K562 (cell line): Measurements from ENCODE around the gene AP3M1. TPM values are rescaled to one million over a fixed set of nuclear protein-coding genes. Genes with fewer than 3 reads are reported as not detected.
A peak's percentile ranks its signal among the peaks of the same experiment; 100 is the strongest.

Source experiments
- KAT7 ChIP-seq: sonication (generic); formaldehyde crosslinking; IDR thresholded peaks from 2 replicates; pipeline ENCODE4 v1.8.0; 2022; ENCODE audit warnings: missing genetic modification reagents, mild to moderate bottlenecking, borderline replicate concordance
- RAD21 ChIP-seq, 2 experiments: fragments of 250-450 bp in 1 of 2; fragments of 450-650 bp in 1 of 2; sonication (Bioruptor Pico) in 1 of 2; formaldehyde crosslinking in 1 of 2; IDR thresholded peaks in 1 of 2; conservative IDR thresholded peaks in 1 of 2; 2 replicates each; pipeline versions ENCODE4 v1.4.0 to v1.8.0; 2020 to 2022; ENCODE audit warnings: mild to moderate bottlenecking in 2 of 2, moderate library complexity in 1 of 2
- RCOR1 ChIP-seq, 2 experiments: IDR thresholded peaks; 2 replicates each; pipeline ENCODE4 v1.6.1; 2012; ENCODE audit warnings: low read depth in 2 of 2, low read length in 2 of 2, borderline replicate concordance in 1 of 2, improper control_type of control experiment in 1 of 2
- ZNF165 ChIP-seq: fragments of 250-450 bp; sonication (Bioruptor Pico); IDR thresholded peaks from 2 replicates; pipeline ENCODE4 v1.4.0; 2020; ENCODE audit warnings: borderline replicate concordance
- polyA plus RNA-seq, 8 experiments: library from polyadenylated mRNA; depleted of rRNA in 4 of 8; stranded (reverse) in 5 of 8; unstranded in 3 of 8; fragments of >200 nt; fragmentation: Nextera tagmentation in 2 of 8; fragmentation: Illumina TruSeq in 1 of 8; extraction: Ambion mirVana in 2 of 8; extraction: Trizol in 1 of 8; gene quantifications; 2 replicates each; pipeline versions ENCODE4 v1.2.1 to v1.2.3, GENCODE V29; 2011 to 2014; ENCODE audit warnings: inconsistent platforms in 1 of 8, missing spikeins in 1 of 8
- total RNA-seq, 7 experiments: library from RNA; depleted of rRNA in 6 of 7; stranded (reverse); fragments of >200 nt in 6 of 7; fragmentation: Illumina TruSeq in 2 of 7; extraction: Trizol in 2 of 7; gene quantifications; 2 replicates each; pipeline versions ENCODE4 v1.2.1 to v1.2.3, GENCODE V29; 2011 to 2021; ENCODE audit warnings: low replicate concordance in 1 of 7
- TF ChIP-seq, protein P1 (sequence below), 3 experiments: IDR thresholded peaks in 2 of 3; conservative IDR thresholded peaks in 1 of 3; 2 replicates each; pipeline ENCODE4 v1.5.1; 2011 to 2012; ENCODE audit warnings: low read length in 3 of 3, mild to moderate bottlenecking in 3 of 3, control low read depth in 2 of 3, improper control_type of control experiment in 1 of 3, inconsistent platforms in 1 of 3, low read depth in 1 of 3, mixed read lengths in 1 of 3, moderate library complexity in 1 of 3; ENCODE audit not compliant: insufficient read depth in 2 of 3
- TF ChIP-seq, protein P2 (sequence below): fragments of 450-650 bp; IDR thresholded peaks from 2 replicates; pipeline ENCODE4 v1.6.1; 2016; ENCODE audit warnings: low read depth
- TF ChIP-seq, protein P3 (sequence below), 2 experiments: fragments of 450-650 bp; formaldehyde crosslinking in 1 of 2; IDR thresholded peaks; 2 replicates each; pipeline versions ENCODE4 v1.4.0 to v1.6.1; 2014 to 2020; ENCODE audit warnings: mild to moderate bottlenecking in 2 of 2, borderline replicate concordance in 1 of 2, low read depth in 1 of 2

Gene AP3M1
- total and polyA plus RNA-seq, 9 of the 15 experiments (the other 6 are each of a cell fraction or from before 2014, with no cell fraction given): 44.3 to 135 (median 67.6) TPM

DNA sequence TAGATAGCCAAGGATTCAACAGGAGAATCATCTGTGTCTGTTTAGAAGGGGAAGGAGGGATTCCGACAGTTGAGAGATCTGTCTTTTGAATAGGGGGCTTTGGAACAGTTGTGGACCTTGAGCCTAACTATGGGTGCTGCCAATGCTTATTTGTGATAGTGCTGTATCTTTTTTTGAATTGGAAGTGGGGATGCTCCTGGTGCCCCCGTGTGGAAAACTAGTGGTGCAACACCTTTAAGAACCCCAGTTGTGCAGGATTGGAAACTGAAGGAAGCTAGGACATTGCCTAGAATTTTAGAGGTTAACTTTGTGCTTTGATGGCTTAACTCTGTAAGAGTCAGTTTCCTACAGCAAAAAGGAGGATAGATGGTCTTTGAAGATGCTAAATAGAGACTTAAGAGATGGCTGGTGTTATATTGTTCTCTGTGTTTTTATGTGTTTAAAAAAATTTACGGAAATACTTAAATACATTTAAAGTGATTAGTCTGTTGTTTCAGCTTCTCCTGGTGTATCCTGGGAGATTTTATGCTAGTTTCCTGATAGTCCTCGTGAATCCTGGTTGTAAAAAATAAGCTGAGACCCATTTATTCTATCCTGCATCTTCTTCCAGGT lies 69.3 kb downstream of the AP3M1 start (continued):
- TF ChIP-seq, protein P1, sequence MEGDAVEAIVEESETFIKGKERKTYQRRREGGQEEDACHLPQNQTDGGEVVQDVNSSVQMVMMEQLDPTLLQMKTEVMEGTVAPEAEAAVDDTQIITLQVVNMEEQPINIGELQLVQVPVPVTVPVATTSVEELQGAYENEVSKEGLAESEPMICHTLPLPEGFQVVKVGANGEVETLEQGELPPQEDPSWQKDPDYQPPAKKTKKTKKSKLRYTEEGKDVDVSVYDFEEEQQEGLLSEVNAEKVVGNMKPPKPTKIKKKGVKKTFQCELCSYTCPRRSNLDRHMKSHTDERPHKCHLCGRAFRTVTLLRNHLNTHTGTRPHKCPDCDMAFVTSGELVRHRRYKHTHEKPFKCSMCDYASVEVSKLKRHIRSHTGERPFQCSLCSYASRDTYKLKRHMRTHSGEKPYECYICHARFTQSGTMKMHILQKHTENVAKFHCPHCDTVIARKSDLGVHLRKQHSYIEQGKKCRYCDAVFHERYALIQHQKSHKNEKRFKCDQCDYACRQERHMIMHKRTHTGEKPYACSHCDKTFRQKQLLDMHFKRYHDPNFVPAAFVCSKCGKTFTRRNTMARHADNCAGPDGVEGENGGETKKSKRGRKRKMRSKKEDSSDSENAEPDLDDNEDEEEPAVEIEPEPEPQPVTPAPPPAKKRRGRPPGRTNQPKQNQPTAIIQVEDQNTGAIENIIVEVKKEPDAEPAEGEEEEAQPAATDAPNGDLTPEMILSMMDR (IDR thresholded peaks at IDR 0.05 in 2 of 3, conservative IDR thresholded peaks at IDR 0.05 in 1 of 3; ENCODE audit: insufficient read depth in 2 of 3, low read depth in 1 of 3, low read length in 3 of 3): peak; percentile 79 to 85 (median 82)
- no peak for TF ChIP-seq ZNF165 (CRISPR knock-in tag)
- TF ChIP-seq, protein P2, sequence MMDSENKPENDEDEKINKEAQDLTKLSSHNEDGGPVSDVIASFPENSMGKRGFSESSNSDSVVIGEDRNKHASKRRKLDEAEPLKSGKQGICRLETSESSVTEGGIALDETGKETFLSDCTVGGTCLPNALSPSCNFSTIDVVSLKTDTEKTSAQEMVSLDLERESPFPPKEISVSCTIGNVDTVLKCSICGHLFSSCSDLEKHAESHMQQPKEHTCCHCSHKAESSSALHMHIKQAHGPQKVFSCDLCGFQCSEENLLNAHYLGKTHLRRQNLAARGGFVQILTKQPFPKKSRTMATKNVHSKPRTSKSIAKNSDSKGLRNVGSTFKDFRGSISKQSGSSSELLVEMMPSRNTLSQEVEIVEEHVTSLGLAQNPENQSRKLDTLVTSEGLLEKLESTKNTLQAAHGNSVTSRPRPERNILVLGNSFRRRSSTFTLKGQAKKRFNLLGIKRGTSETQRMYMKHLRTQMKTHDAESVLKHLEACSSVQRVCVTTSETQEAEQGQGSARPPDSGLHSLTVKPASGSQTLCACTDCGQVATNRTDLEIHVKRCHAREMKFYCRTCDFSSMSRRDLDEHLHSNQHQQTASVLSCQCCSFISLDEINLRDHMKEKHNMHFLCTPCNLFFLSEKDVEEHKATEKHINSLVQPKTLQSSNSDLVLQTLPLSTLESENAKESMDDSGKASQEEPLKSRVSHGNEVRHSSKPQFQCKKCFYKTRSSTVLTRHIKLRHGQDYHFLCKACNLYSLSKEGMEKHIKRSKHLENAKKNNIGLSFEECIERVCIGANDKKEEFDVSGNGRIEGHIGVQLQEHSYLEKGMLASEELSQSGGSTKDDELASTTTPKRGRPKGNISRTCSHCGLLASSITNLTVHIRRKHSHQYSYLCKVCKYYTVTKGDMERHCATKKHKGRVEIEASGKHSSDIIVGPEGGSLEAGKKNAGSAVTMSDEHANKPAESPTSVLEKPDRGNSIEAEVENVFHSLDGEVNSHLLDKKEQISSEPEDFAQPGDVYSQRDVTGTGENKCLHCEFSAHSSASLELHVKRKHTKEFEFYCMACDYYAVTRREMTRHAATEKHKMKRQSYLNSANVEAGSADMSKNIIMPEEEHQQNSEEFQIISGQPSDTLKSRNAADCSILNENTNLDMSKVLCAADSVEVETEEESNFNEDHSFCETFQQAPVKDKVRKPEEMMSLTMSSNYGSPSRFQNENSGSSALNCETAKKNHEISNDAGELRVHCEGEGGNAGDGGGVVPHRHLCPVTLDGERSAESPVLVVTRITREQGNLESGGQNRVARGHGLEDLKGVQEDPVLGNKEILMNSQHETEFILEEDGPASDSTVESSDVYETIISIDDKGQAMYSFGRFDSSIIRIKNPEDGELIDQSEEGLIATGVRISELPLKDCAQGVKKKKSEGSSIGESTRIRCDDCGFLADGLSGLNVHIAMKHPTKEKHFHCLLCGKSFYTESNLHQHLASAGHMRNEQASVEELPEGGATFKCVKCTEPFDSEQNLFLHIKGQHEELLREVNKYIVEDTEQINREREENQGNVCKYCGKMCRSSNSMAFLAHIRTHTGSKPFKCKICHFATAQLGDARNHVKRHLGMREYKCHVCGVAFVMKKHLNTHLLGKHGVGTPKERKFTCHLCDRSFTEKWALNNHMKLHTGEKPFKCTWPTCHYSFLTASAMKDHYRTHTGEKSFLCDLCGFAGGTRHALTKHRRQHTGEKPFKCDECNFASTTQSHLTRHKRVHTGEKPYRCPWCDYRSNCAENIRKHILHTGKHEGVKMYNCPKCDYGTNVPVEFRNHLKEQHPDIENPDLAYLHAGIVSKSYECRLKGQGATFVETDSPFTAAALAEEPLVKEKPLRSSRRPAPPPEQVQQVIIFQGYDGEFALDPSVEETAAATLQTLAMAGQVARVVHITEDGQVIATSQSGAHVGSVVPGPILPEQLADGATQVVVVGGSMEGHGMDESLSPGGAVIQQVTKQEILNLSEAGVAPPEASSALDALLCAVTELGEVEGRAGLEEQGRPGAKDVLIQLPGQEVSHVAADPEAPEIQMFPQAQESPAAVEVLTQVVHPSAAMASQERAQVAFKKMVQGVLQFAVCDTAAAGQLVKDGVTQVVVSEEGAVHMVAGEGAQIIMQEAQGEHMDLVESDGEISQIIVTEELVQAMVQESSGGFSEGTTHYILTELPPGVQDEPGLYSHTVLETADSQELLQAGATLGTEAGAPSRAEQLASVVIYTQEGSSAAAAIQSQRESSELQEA: no peak
- TF ChIP-seq, protein P3, sequence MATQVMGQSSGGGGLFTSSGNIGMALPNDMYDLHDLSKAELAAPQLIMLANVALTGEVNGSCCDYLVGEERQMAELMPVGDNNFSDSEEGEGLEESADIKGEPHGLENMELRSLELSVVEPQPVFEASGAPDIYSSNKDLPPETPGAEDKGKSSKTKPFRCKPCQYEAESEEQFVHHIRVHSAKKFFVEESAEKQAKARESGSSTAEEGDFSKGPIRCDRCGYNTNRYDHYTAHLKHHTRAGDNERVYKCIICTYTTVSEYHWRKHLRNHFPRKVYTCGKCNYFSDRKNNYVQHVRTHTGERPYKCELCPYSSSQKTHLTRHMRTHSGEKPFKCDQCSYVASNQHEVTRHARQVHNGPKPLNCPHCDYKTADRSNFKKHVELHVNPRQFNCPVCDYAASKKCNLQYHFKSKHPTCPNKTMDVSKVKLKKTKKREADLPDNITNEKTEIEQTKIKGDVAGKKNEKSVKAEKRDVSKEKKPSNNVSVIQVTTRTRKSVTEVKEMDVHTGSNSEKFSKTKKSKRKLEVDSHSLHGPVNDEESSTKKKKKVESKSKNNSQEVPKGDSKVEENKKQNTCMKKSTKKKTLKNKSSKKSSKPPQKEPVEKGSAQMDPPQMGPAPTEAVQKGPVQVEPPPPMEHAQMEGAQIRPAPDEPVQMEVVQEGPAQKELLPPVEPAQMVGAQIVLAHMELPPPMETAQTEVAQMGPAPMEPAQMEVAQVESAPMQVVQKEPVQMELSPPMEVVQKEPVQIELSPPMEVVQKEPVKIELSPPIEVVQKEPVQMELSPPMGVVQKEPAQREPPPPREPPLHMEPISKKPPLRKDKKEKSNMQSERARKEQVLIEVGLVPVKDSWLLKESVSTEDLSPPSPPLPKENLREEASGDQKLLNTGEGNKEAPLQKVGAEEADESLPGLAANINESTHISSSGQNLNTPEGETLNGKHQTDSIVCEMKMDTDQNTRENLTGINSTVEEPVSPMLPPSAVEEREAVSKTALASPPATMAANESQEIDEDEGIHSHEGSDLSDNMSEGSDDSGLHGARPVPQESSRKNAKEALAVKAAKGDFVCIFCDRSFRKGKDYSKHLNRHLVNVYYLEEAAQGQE (IDR thresholded peaks at IDR 0.05; ENCODE audit: borderline replicate concordance): peak; percentile 66; the same call in 1 of the 2 replicates
- TF ChIP-seq, protein P3 (CRISPR knock-in tag; IDR thresholded peaks at IDR 0.05; ENCODE audit: low read depth): no peak
- peak; percentile 84 to 86 for TF ChIP-seq RAD21 (CRISPR knock-in tag; conservative IDR thresholded peaks at IDR 0.05 in 1 of 2, IDR thresholded peaks at IDR 0.05 in 1 of 2)
- 0 out of 2 replicates have a peak, but pooled peaks have one; percentile 21 for TF ChIP-seq KAT7 (CRISPR knock-in tag)
- peak in 1 of 2 experiments; percentile 33; a peak in 1 of 4 replicates for TF ChIP-seq RCOR1 (IDR thresholded peaks at IDR 0.05; ENCODE audit: borderline replicate concordance in 1 of 2, low read depth in 2 of 2, low read length in 2 of 2)
